ENCODE results near the gene WWC1.

The WWC1 gene

GRCh38 chr5:168477060-168477459 is 185.6 kb downstream of the WWC1 start:
- TF ChIP-seq CTCF (IDR thresholded peaks at IDR 0.05; ENCODE audit: borderline replicate concordance, insufficient read depth, low read depth, low read length): no peak
- H3K4me3 ChIP-seq (ENCODE audit: low read depth, low read length): no peak overlapping the region

GRCh38 chr5:168479166-168479565 is 187.7 kb downstream of the WWC1 start:
- TF ChIP-seq CTCF (IDR thresholded peaks at IDR 0.05; ENCODE audit: borderline replicate concordance, insufficient read depth, low read depth, low read length): no peak
- no peak overlapping the region for H3K4me3 ChIP-seq (ENCODE audit: low read depth, low read length)

GRCh38 chr5:168480601-168481000 is 189.2 kb downstream of the WWC1 start:
- no peak for TF ChIP-seq CTCF (IDR thresholded peaks at IDR 0.05; ENCODE audit: borderline replicate concordance, insufficient read depth, low read depth, low read length)
- H3K4me3 ChIP-seq (ENCODE audit: low read depth, low read length): no peak overlapping the region

GRCh38 chr5:168481330-168481788 is 189.9 kb downstream of the WWC1 start:
- no peak overlapping the region for H3K4me3 ChIP-seq (ENCODE audit: low read depth, low read length)
- TF ChIP-seq CTCF (IDR thresholded peaks at IDR 0.05; ENCODE audit: borderline replicate concordance, insufficient read depth, low read depth, low read length): no peak

GRCh38 chr5:168482361-168482760 is 190.9 kb downstream of the WWC1 start:
- no peak for TF ChIP-seq CTCF (IDR thresholded peaks at IDR 0.05; ENCODE audit: borderline replicate concordance, insufficient read depth, low read depth, low read length)
- no peak overlapping the region for H3K4me3 ChIP-seq (ENCODE audit: low read depth, low read length)

- peak within 1 kb of the TSS; percentile 93 for H3K4me3 ChIP-seq (ENCODE audit: low read depth, low read length)
- TF ChIP-seq CTCF (IDR thresholded peaks at IDR 0.05; ENCODE audit: borderline replicate concordance, insufficient read depth, low read depth, low read length): peak; percentile 97
Observed at GRCh38 chr5:168486136-168486879, 194.9 kb downstream of the WWC1 start, which contains the start of gene RARS1. TSS of gene RARS1 (plus strand) at chr5:168486471. CDS start at chr5:168486499, 28 bp downstream.

GRCh38 chr5:168489059-168489458 is 197.6 kb downstream of the WWC1 start:
- no peak overlapping the region for H3K4me3 ChIP-seq (ENCODE audit: low read depth, low read length)
- TF ChIP-seq CTCF (IDR thresholded peaks at IDR 0.05; ENCODE audit: borderline replicate concordance, insufficient read depth, low read depth, low read length): no peak
